GM21576 (cell line): ENCODE results near the gene UNC5C.

Source experiments
- ATAC-seq: cut with Tn5 transposase; IDR thresholded peaks from one replicate; pipeline ENCODE4 v1.9.1; 2021; ENCODE audit warnings: mild to moderate bottlenecking, moderate library complexity; ENCODE audit not compliant: unreplicated experiment

UNC5C gene

DNA sequence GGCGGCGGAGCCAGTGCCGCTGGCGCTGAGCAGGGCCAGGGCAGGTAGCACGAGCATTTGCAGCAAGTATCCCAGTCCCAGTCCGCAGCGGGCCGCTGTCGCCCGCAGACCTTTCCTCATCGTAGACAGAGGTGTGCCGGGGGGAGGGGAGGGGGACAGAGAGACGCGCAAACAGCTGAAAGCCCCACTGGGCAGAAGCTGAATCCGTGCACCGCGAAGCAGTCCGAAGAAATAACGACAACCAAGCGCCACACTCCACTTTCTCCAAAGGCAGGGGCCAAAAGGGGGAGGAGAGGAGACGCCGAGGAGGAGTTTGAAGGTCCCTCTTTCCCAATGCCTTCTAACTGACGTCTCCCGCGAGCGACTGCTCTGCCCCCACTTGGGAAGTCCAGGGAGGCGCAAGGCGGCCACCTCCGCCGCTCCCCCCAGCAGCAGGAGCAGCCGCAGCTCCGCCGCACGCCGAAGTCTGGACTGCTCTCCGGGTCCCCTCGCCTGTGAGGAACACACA, at the start of gene UNC5C:
UNC5C (minus strand) TSS at position 236 of the 508 bp plus-strand sequence.
- ATAC-seq: no peak

DNA sequence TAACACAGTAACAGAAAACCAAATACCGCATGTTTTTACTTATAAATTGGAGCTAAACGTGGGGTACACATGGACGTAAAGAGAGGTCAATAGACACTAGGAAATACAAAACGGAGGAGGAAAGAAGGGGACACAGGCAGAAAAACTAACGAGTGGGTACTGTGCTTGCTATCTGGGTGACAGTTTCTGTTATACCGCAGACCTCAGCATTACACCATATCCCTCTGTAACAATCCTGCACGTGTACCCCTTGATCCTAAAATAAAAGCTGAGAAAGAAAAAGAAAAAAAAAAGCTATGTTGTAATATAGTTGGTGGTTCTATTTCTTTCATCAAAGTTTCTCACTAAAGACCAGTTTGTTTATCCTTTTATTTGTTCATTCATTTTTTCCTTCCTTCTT, 47.9 kb upstream of the UNC5C start:
- ATAC-seq: no peak

GRCh38 chr4:95594629-95595028, 45.9 kb upstream of the UNC5C start:
- ATAC-seq: no peak

DNA sequence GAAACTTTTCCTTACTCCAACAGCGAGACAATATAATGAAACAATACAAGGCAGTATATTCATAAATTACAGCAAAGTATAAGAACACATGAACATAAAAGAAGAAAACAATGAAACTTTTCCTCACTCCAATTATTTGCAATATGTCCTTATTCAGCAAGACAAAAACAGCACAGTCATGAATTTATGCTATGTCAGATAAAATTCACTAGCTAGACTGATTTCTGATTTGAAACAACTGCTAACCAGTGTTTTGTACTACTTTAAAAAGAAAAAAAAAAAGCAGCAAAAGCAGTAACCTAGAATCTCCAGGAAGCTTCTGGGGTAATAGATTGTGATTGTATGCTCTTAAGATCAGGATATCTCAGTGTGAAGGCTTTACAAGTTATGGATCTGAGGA, 45.2 kb upstream of the UNC5C start:
- no peak for ATAC-seq

- ATAC-seq: no peak
These were observed 42.5 kb upstream of the UNC5C start for GRCh38 chr4:95591278-95591677.

- ATAC-seq: no peak
These were observed 41.8 kb upstream of the UNC5C start for GRCh38 chr4:95590615-95591014.

GRCh38 chr4:95585016-95585695, 36.4 kb upstream of the UNC5C start:
- ATAC-seq: no peak

DNA sequence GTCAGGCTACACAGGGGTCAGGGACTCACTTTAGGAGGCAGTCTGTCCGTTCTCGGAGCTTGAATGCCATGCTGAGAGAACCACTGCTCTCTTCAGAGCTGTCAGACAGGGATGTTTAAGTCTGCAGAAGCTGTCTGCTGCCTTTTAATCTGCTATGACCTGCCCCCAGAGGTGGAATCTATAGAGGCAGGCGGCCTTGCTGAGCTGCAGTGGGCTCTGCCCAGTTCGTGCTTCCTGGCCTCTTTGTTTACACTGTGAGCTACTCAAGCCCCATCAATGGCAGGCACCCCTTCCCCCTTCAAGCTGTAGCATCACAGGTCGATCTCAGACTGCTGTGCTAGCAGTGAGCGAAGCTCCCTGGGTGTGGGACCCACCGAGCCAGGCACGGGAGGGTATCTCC, 31.5 kb upstream of the UNC5C start:
- no peak for ATAC-seq

DNA sequence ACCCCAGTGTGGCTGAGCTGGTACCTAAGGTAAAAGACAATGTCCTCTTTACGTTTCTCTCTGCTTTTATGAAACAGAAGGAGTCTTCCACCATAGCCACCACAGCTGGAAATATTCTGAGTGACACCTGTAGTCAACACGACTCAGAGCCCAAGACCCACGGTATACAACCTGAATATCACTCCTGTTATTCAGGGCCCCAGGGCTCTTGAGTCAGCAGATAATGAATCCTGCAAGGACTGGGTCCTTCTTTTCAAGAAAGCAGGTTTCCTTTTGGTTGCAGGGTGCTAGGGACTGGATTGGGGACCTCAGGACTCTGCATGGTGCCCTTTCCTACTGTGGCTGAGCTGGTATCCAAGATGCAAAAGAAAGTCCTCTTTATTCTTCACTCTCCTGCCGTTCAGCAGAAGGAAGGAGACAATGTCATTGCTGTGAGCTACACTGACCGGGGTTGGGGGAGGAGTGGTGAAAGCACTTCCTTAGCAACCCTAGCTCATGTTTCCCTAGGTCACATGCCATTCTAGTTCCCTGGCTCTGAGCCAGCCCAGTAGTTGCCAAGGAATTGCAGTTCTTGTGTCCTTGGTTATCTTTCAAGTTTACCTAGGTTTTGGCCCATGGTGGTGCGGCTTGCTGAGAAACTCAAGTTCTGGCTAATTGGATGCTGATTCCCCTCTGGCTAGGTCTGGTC, 23.7 kb upstream of the UNC5C start:
- no peak for ATAC-seq

GRCh38 chr4:95571577-95571976, 22.8 kb upstream of the UNC5C start:
- ATAC-seq: no peak

GRCh38 chr4:95563638-95564337, 15.0 kb upstream of the UNC5C start:
- no peak for ATAC-seq

DNA sequence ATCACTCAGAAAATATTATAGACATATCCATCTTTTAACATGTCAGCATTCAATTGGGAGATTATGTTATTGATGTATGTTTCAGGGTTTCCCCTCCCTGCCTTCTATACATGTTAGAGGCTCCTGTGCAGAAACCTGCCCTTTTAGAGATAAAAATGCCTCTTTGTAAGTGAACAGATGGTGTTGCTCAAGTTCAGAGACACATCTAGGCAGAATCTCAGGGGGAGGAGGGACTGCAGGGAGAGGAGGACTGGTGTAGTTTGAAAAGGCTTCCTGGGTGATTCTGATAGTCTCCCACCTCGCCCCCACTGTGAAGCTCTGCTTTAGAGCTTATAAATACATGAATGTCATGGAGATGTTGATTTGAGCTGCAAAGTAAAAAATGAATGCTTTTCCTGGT, 12.0 kb upstream of the UNC5C start:
- no peak for ATAC-seq

DNA sequence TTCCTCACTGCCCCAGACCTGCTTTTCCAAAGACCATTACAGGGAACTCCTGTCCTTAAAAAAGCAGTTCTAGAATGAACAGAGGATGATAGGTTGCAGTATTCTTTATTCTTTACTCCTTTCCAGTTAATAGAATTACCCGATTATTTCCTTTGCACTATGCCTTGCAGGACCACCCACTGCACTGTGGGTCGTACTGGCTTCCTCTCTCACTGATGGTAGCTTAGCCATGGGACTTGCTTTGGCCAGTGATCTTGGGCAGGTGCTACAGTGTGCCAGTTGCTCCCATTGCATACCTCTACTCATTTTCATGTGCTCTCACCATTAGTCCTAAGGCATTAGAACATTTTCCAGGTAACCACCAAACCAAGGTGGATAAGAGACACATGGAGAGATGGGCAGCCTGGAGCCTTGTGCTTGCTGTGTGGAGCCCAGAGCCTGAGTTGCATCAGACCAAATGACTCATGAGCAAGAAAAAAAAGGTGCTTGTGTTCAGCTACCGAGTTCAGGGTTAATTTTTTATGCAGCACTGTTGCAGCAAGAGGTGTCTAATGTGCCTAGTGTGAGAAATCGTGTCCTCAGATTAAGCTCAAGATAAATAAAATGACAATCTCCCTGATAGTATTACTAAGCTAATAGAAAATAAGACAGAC, 7.6 kb upstream of the UNC5C start:
- ATAC-seq: no peak

DNA sequence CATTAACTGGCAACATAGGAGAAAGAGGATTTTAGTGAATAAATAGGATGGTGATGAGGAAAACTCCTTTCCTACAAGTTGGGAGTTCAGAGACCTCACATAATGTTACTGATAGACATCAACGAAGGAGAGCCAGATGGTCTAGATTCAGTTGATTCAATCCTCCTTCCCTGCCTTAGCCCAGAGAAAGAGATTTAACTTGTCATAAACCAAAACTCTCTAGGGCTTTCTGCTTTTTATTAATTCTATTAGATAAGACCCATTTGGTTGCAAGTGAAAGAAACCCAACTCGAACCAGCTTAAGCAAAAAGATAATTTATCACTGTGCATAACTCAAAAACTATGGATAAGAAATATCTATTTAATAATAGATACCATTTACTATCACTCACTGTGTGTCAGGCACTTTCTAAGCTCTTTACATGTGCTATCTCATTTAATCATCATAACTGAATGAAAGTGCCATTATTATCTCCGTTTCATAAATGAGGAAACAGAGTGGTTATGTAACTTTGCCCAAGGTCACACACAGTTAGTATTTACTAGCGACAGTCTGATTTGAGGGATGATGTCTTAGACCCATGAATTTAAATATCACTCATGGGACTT, 4.3 kb upstream of the UNC5C start:
- no peak for ATAC-seq

DNA sequence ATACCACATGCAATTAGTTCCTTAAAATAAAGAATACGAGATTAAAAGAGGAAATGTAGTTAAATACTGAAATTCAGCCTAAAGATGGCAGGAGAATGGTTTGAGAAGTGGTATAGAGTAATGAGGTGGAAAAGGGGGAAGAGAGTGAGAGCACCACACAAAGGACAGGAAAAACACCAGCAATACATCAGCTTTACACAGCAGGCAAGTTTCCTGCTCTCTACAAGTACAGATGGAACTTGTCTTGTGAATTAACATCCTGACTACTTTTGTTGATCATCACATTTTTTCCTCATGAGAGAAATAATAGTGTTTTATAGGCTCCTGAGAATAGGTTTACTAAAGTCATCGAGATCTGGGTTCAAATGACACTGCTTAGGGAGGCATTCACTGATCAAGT, 2.9 kb upstream of the UNC5C start:
- no peak for ATAC-seq

DNA sequence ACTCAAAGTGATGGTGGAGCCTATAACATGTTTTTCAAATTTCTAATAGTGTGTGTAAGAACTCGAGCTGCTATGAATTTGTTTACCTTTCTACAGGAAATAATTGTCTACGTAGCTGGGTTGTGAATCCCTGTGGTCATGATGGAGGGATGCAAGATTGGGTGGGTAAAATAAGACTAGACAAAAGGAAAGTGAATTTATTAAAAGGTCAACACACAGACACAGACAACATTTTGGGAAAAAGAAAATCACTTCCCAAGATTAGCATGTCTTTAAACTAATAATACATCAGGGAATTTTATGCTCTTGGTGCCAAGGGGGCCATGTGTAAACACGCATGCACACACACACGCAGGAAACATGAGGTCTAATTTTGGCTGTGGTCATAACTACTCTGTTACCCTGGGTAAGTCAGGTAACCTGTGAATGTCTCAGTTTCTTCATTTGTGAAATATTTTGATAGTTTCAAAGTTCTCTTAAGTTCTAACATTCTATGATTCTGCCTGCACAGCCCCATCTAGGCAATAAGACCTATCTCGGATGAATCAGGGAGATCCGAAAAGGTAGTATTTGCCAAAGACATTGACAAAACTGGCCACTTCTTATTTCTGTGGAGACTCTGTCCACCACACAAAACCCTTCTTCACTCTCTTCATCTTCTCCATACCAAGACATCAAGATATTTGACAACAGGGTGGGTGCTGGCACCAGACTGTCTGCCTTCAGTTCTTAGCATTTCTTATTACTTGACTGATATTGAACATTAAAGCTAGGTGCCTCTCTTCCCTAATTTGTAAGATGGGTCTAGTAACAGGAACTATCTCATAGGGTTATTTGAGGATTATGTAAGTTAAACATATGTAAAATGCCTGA, 1.6 kb upstream of the UNC5C start:
- ATAC-seq: no peak

DNA sequence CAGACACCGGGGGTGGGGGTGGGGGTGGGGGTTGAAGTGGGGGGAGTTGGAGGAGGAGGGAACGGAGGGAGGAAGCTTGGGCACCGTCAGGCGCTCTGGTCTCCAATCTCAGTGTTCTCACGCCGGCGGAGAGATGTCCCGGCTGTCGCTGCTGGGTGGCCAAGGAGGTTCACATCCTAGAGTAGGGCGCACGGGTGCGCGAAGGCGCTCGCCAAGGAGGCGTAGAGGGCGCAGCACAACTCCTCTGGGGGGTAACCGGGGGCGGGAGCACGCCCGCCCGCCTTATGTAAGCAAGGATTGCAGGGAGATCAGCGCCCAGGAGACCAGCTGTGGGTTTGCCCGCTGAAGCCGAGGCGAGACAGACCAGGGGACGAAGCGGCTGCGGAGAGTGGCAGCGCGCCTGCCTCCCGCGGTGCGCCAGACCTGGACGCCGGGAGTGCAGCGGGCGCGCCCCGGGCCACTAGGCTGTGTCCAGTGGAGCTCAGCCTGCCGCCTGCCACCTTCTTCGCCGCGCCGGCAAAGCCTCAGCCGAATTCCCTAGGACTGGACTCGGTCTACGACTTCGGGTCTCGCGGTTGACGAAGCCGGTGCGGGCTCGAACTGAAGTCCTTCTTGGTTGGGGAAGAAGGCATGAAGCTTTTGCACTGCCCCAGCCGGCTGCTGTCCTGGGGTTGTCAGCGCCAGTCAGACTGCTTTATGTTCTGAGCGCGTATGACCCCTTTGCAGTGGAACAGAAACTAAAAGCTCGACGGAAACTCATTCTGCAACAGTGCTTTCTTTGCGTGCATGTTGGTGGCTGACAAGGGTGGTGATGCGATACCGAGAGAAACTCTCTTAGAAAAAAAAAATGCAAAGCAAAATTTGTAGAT, 707 bp upstream of the UNC5C start:
- ATAC-seq: peak; percentile 96

GRCh38 chr4:95547715-95548471, 880 bp downstream of the UNC5C start:
- ATAC-seq: no peak
